GM12874 (cell line): ENCODE data around the gene FAM53B.

Experiments used
- CTCF ChIP-seq: IDR thresholded peaks from 2 replicates; pipeline ENCODE4 v1.5.1; 2011; ENCODE audit warnings: low read depth, mild to moderate bottlenecking, control low read depth, low read length, moderate library complexity; ENCODE audit not compliant: insufficient read depth

FAM53B gene

GRCh38 chr10:124656113-124656490 is 88.1 kb downstream of the FAM53B start:
- no peak for TF ChIP-seq CTCF

GRCh38 chr10:124655191-124656112 is 88.7 kb downstream of the FAM53B start:
- no peak for TF ChIP-seq CTCF

GRCh38 chr10:124654686-124655085 is 89.5 kb downstream of the FAM53B start:
- no peak for TF ChIP-seq CTCF

GRCh38 chr10:124653811-124654651 is 90.1 kb downstream of the FAM53B start:
- no peak for TF ChIP-seq CTCF

DNA sequence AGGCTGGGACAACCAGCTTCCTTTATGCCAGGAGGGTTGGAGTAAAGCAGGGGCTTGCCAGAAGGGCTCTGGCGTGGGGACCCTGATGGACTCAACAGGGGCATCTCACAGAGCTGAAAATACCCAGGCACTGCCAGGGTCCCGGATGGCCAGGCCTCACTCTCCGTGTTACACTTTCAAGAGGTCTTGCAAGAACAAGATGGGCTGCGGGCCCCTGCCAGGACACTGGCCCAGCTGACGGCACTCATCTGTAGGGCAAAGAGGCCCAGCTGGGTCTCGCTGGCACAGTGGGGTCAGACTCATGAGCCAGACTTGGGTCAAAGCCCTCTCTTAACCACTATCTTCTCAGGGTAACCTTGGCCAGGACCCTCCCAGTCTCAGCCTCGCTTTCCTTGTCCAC is 90.9 kb downstream of the FAM53B start:
- no peak for TF ChIP-seq CTCF

DNA sequence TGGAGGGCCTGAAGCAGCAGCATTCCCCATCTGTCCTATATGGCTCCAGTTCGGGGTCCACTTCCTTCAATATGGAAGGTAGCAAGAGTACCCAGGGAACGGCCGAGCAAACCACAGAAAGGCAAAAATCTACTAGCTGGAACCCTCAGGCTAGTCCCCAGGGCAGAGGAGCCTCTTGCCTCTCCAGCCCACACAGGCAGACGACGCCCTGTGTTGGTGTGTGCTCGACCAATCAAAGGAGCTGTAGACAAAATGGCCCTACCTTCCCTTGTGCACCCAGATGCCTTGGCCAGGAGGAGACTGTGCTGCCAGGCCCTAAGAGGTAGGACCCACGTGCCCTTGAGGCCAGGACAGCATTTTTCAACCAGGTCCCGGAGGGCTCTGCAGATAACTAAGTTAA is 91.5 kb downstream of the FAM53B start:
- TF ChIP-seq CTCF: no peak

DNA sequence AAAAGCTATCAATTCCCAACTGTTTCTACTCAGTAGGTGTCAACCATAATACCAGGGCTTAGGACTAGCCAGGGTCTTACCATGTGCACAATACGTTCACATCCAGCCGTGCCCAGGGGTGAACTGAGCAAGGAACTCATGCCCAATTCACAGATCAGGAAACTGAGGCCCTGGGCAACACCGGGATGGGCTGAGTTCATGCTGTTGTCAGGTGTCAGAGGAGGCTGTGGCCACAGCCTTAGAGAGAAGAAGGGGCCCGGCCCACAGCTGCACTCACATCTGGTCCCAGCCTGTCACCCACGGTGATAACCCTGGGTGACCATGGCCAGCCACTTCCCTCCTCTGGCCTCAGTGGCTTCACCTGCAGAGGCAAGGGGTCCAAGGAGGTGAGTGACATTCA is 92.0 kb downstream of the FAM53B start:
- no peak for TF ChIP-seq CTCF
